K562 (cell line): Measurements from ENCODE around the gene GMPR. TPM values are rescaled to one million over a fixed set of nuclear protein-coding genes. Genes with fewer than 3 reads are reported as not detected.

Source experiments
- ASH1L ChIP-seq: fragments of 450-650 bp; IDR thresholded peaks from 2 replicates; pipeline ENCODE4 v1.6.1; 2018; ENCODE audit warnings: borderline replicate concordance, mild to moderate bottlenecking, low read depth; ENCODE audit not compliant: partially characterized antibody
- BHLHE40 ChIP-seq: IDR thresholded peaks from 2 replicates; pipeline ENCODE4 v1.6.1; 2011; ENCODE audit warnings: low read length, improper control_type of control experiment
- CC2D1A ChIP-seq: fragments of 450-650 bp; IDR thresholded peaks from 2 replicates; pipeline ENCODE4 v1.6.1; 2017; ENCODE audit warnings: mild to moderate bottlenecking
- CREB1 ChIP-seq, 2 experiments: sonication (generic) in 1 of 2; formaldehyde crosslinking in 1 of 2; IDR thresholded peaks; 2 replicates each; pipeline versions ENCODE4 v1.6.1 to v1.8.0; 2012 to 2022; ENCODE audit warnings: inconsistent platforms in 1 of 2, mild to moderate bottlenecking in 1 of 2, missing genetic modification reagents in 1 of 2, moderate library complexity in 1 of 2
- EP400 ChIP-seq: fragments of 450-650 bp; IDR thresholded peaks from 2 replicates; pipeline ENCODE4 v1.6.1; 2017; ENCODE audit warnings: antibody characterized with exemption, mild to moderate bottlenecking, moderate library complexity
- ETV6 ChIP-seq, 3 experiments: fragments of 150-350 bp in 1 of 3; sonication (generic) in 1 of 3; formaldehyde crosslinking in 1 of 3; IDR thresholded peaks; 2 replicates each; pipeline versions ENCODE4 v1.6.1 to v1.8.0; 2014 to 2022; ENCODE audit warnings: borderline replicate concordance in 2 of 3, low read depth in 2 of 3, antibody characterized with exemption in 1 of 3, low read length in 1 of 3, mild to moderate bottlenecking in 1 of 3, missing genetic modification reagents in 1 of 3
- JUND ChIP-seq, 2 experiments: IDR thresholded peaks; 2 replicates in 1 of 2; 3 replicates in 1 of 2; pipeline ENCODE4 v1.6.1; 2011; ENCODE audit warnings: borderline replicate concordance in 2 of 2, low read depth in 2 of 2, low read length in 2 of 2, improper control_type of control experiment in 1 of 2, missing biosample characterization in 1 of 2, missing genetic modification characterization in 1 of 2, missing genetic modification reagents in 1 of 2
- KAT7 ChIP-seq: sonication (generic); formaldehyde crosslinking; IDR thresholded peaks from 2 replicates; pipeline ENCODE4 v1.8.0; 2022; ENCODE audit warnings: missing genetic modification reagents, mild to moderate bottlenecking, borderline replicate concordance
- KLF16 ChIP-seq: IDR thresholded peaks from 2 replicates; pipeline ENCODE4 v1.6.1; 2016; ENCODE audit warnings: antibody characterized with exemption
- SAFB ChIP-seq: fragments of 200-400 bp; formaldehyde crosslinking; IDR thresholded peaks from 2 replicates; pipeline ENCODE4 v1.6.1; 2017; ENCODE audit warnings: low read depth, low read length, borderline replicate concordance
- SMARCB1 ChIP-seq: IDR thresholded peaks from 2 replicates; pipeline ENCODE4 v1.6.1; 2011; ENCODE audit warnings: improper control_type of control experiment, low read depth; ENCODE audit not compliant: insufficient read length
- TOE1 ChIP-seq, 2 experiments: fragments of 450-650 bp in 1 of 2; sonication (generic) in 1 of 2; formaldehyde crosslinking in 1 of 2; IDR thresholded peaks; 2 replicates each; pipeline versions ENCODE4 v1.7.1 to v1.8.0; 2016 to 2022; ENCODE audit warnings: borderline replicate concordance in 2 of 2, mild to moderate bottlenecking in 2 of 2, antibody characterized with exemption in 1 of 2, inconsistent platforms in 1 of 2, low read depth in 1 of 2, missing genetic modification reagents in 1 of 2, moderate library complexity in 1 of 2
- polyA plus RNA-seq, 8 experiments: library from polyadenylated mRNA; depleted of rRNA in 4 of 8; stranded (reverse) in 5 of 8; unstranded in 3 of 8; fragments of >200 nt; fragmentation: Nextera tagmentation in 2 of 8; fragmentation: Illumina TruSeq in 1 of 8; extraction: Ambion mirVana in 2 of 8; extraction: Trizol in 1 of 8; gene quantifications; 2 replicates each; pipeline versions ENCODE4 v1.2.1 to v1.2.3, GENCODE V29; 2011 to 2014; ENCODE audit warnings: inconsistent platforms in 1 of 8, missing spikeins in 1 of 8
- total RNA-seq, 7 experiments: library from RNA; depleted of rRNA in 6 of 7; stranded (reverse); fragments of >200 nt in 6 of 7; fragmentation: Illumina TruSeq in 2 of 7; extraction: Trizol in 2 of 7; gene quantifications; 2 replicates each; pipeline versions ENCODE4 v1.2.1 to v1.2.3, GENCODE V29; 2011 to 2021; ENCODE audit warnings: low replicate concordance in 1 of 7
- TF ChIP-seq, protein P1 (sequence below): fragments of 450-650 bp; formaldehyde crosslinking; IDR thresholded peaks from 2 replicates; pipeline ENCODE4 v1.4.0; 2020; ENCODE audit warnings: mild to moderate bottlenecking, moderate library complexity
- TF ChIP-seq, protein P2 (sequence below): fragments of 250-450 bp; sonication (Bioruptor Pico); IDR thresholded peaks from 2 replicates; pipeline ENCODE4 v1.5.0; 2020; ENCODE audit warnings: mild to moderate bottlenecking, borderline replicate concordance
- TF ChIP-seq, protein P3 (sequence below): sonication (generic); formaldehyde crosslinking; IDR thresholded peaks from 2 replicates; pipeline ENCODE4 v1.9.0; 2022; ENCODE audit warnings: mild to moderate bottlenecking, missing genetic modification reagents
- TF ChIP-seq, protein P4 (sequence below): IDR thresholded peaks from 2 replicates; pipeline ENCODE4 v1.6.1; 2012; ENCODE audit warnings: low read depth, low read length, improper control_type of control experiment, borderline replicate concordance
- TF ChIP-seq, protein P5 (sequence below): IDR thresholded peaks from 2 replicates; pipeline ENCODE4 v1.6.1; 2011; ENCODE audit not compliant: insufficient read length; ENCODE audit errors: extremely low read depth

The GMPR gene
- total and polyA plus RNA-seq, 9 of the 15 experiments (the other 6 are each of a cell fraction or from before 2014, with no cell fraction given), result 34.6 to 83.7 (median 49.8) TPM

DNA sequence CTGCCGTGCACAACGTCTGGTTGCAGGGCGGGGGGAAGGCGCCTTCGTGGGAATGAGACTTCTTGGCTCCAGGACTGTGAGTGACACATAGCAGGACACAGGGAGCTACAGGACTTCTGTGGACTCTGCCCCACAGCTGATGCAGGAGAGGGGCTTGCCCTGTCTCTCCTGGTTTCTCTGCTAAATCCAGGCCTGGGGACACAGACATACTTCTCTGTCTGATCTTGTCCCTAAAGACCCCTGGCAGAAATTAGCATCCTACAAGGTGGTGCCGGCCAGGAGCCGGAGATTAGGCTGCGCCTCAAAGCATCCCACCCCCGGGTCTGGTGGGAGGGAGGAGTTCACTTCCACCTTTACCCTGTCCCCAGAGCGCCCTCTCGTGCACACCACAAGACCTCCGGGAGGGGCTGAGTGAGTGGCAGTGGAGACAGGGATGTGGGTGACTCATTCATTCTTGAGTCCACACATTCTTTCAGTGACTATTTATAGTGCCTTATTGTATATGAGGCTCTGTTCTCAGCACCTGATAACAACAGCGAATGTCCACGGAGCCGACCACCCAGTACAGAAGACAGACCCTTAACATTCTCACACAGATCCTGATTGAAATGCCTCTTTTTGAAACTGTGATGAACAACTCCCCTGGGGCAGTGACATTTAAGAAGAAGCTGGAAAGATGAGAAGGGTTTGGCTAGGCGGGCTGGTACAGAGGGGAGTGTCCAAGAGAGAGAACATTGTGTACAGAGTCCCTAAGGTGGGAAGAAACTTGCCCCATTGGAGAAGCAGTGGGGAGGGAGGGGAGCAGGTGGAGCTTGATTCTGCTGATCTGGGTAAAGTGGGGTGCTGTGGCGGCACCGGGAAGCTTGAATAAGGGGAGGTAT is 39.0 kb downstream of the GMPR start (continued):
- TF ChIP-seq EP400 (no peak), ASH1L (no peak), BHLHE40 (peak; percentile 78), SAFB (peak; percentile 27; the same call in 1 of the 2 replicates), CC2D1A (peak; percentile 79), KLF16 (peak; percentile 54; the same call in 1 of the 2 replicates), CREB1 (IDR thresholded peaks at IDR 0.05) (no peak), CREB1 (CRISPR knock-in tag; IDR thresholded peaks at IDR 0.05) (peak; percentile 49; the same call in 1 of the 2 replicates), SMARCB1 (no peak), ETV6 (IDR thresholded peaks at IDR 0.05; ENCODE audit: borderline replicate concordance in 1 of 2, low read depth in 2 of 2, low read length in 1 of 2) (no peak), ETV6 (CRISPR knock-in tag; IDR thresholded peaks at IDR 0.05; ENCODE audit: borderline replicate concordance) (no peak), KAT7 (CRISPR knock-in tag) (no peak), JUND (IDR thresholded peaks at IDR 0.05; ENCODE audit: borderline replicate concordance, low read depth, low read length) (peak; percentile 98), JUND (tag; IDR thresholded peaks at IDR 0.05; ENCODE audit: borderline replicate concordance, low read depth, low read length) (peak; percentile 97), TOE1 (IDR thresholded peaks at IDR 0.05; ENCODE audit: borderline replicate concordance) (0 out of 2 replicates have a peak, but pooled peaks have one; percentile 6), TOE1 (CRISPR knock-in tag; IDR thresholded peaks at IDR 0.05; ENCODE audit: borderline replicate concordance, low read depth) (no peak)
- TF ChIP-seq, protein P1, sequence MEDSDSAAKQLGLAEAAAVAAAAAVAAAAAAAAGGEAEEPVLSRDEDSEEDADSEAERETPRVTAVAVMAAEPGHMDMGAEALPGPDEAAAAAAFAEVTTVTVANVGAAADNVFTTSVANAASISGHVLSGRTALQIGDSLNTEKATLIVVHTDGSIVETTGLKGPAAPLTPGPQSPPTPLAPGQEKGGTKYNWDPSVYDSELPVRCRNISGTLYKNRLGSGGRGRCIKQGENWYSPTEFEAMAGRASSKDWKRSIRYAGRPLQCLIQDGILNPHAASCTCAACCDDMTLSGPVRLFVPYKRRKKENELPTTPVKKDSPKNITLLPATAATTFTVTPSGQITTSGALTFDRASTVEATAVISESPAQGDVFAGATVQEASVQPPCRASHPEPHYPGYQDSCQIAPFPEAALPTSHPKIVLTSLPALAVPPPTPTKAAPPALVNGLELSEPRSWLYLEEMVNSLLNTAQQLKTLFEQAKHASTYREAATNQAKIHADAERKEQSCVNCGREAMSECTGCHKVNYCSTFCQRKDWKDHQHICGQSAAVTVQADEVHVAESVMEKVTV, result peak; percentile 81
- TF ChIP-seq, protein P2, sequence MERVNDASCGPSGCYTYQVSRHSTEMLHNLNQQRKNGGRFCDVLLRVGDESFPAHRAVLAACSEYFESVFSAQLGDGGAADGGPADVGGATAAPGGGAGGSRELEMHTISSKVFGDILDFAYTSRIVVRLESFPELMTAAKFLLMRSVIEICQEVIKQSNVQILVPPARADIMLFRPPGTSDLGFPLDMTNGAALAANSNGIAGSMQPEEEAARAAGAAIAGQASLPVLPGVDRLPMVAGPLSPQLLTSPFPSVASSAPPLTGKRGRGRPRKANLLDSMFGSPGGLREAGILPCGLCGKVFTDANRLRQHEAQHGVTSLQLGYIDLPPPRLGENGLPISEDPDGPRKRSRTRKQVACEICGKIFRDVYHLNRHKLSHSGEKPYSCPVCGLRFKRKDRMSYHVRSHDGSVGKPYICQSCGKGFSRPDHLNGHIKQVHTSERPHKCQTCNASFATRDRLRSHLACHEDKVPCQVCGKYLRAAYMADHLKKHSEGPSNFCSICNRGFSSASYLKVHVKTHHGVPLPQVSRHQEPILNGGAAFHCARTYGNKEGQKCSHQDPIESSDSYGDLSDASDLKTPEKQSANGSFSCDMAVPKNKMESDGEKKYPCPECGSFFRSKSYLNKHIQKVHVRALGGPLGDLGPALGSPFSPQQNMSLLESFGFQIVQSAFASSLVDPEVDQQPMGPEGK, result no peak
- TF ChIP-seq, protein P3, sequence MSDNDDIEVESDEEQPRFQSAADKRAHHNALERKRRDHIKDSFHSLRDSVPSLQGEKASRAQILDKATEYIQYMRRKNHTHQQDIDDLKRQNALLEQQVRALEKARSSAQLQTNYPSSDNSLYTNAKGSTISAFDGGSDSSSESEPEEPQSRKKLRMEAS, result peak; percentile 11; the same call in 1 of the 2 replicates
- TF ChIP-seq, protein P4, sequence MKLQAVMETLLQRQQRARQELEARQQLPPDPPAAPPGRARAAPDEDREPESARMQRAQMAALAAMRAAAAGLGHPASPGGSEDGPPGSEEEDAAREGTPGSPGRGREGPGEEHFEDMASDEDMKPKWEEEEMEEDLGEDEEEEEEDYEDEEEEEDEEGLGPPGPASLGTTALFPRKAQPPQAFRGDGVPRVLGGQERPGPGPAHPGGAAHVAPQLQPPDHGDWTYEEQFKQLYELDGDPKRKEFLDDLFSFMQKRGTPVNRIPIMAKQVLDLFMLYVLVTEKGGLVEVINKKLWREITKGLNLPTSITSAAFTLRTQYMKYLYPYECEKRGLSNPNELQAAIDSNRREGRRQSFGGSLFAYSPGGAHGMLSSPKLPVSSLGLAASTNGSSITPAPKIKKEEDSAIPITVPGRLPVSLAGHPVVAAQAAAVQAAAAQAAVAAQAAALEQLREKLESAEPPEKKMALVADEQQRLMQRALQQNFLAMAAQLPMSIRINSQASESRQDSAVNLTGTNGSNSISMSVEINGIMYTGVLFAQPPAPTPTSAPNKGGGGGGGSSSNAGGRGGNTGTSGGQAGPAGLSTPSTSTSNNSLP, result peak; percentile 33; the same call in 1 of the 2 replicates
- TF ChIP-seq, protein P5, sequence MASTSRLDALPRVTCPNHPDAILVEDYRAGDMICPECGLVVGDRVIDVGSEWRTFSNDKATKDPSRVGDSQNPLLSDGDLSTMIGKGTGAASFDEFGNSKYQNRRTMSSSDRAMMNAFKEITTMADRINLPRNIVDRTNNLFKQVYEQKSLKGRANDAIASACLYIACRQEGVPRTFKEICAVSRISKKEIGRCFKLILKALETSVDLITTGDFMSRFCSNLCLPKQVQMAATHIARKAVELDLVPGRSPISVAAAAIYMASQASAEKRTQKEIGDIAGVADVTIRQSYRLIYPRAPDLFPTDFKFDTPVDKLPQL, result no peak
